Stomach (tissue), 4 donors: ENCODE data around the gene RNF149.

Experiments used
- POLR2A ChIP-seq, 4 donors: fragments of 450-650 bp; IDR thresholded peaks; one replicate each; pipeline ENCODE4 v1.6.1; 2016; ENCODE audit warnings: antibody characterized with exemption in 4 of 4, control low read depth in 2 of 4, mild to moderate bottlenecking in 1 of 4, moderate library complexity in 1 of 4
- TF ChIP-seq, protein P1 (sequence below), 7 experiments: fragments of 450-650 bp in 4 of 7; fragments of 200-600 bp in 3 of 7; sonication (generic) in 3 of 7; IDR thresholded peaks; one replicate each; pipeline ENCODE4 v1.5.1; 2016 to 2019; ENCODE audit warnings: antibody characterized with exemption in 7 of 7, control low read depth in 2 of 7, mild to moderate bottlenecking in 1 of 7

GRCh38 chr2:101300164-101300563 is 8.3 kb downstream of the RNF149 start:
- TF ChIP-seq, protein P1, sequence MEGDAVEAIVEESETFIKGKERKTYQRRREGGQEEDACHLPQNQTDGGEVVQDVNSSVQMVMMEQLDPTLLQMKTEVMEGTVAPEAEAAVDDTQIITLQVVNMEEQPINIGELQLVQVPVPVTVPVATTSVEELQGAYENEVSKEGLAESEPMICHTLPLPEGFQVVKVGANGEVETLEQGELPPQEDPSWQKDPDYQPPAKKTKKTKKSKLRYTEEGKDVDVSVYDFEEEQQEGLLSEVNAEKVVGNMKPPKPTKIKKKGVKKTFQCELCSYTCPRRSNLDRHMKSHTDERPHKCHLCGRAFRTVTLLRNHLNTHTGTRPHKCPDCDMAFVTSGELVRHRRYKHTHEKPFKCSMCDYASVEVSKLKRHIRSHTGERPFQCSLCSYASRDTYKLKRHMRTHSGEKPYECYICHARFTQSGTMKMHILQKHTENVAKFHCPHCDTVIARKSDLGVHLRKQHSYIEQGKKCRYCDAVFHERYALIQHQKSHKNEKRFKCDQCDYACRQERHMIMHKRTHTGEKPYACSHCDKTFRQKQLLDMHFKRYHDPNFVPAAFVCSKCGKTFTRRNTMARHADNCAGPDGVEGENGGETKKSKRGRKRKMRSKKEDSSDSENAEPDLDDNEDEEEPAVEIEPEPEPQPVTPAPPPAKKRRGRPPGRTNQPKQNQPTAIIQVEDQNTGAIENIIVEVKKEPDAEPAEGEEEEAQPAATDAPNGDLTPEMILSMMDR (IDR thresholded peaks at IDR 0.05), result no peak
- no peak for TF ChIP-seq POLR2A (IDR thresholded peaks at IDR 0.05)
